Measurements from ENCODE around the gene SBK3.
"Not testable (repeated sequence)": the region's sequence is repeated elsewhere in the genome, so short reads cannot be mapped to it uniquely, and the experiment has no call there.

The SBK3 gene

GRCh38 chr19:55539090-55539984 is 6.0 kb downstream of the SBK3 start:
- DNase-seq, result no peak

- no peak for DNase-seq
Observed at GRCh38 chr19:55538132-55538531, 7.2 kb downstream of the SBK3 start.

- DNase-seq, result no peak
Observed at GRCh38 chr19:55537741-55538111, 7.6 kb downstream of the SBK3 start.

- no peak for DNase-seq
Observed at GRCh38 chr19:55536951-55537740, 8.2 kb downstream of the SBK3 start, which contains the start of gene SBK2. TSS of gene SBK2 (minus strand) at chr19:55537133. CDS start at chr19:55536294, 839 bp downstream.

GRCh38 chr19:55536366-55536765 is 9.0 kb downstream of the SBK3 start:
- DNase-seq, result no peak

GRCh38 chr19:55535965-55536350 is 9.4 kb downstream of the SBK3 start:
- no peak for DNase-seq

GRCh38 chr19:55535173-55535964 is 10.0 kb downstream of the SBK3 start:
- no peak for DNase-seq

GRCh38 chr19:55534280-55534679 is 11.1 kb downstream of the SBK3 start:
- DNase-seq, result not testable (repeated sequence)

GRCh38 chr19:55530996-55531395 is 14.3 kb downstream of the SBK3 start:
- no peak for DNase-seq

- DNase-seq, result no peak
Observed at GRCh38 chr19:55529636-55530234, 15.6 kb downstream of the SBK3 start.

GRCh38 chr19:55528030-55528803 is 17.1 kb downstream of the SBK3 start:
- no peak for DNase-seq

- DNase-seq, result no peak
Observed at GRCh38 chr19:55527197-55528029, 17.9 kb downstream of the SBK3 start.

- no peak for DNase-seq
Observed at GRCh38 chr19:55526216-55527196, 18.8 kb downstream of the SBK3 start.

- no peak for DNase-seq
Observed at GRCh38 chr19:55525289-55526101, 19.8 kb downstream of the SBK3 start.

- no peak for DNase-seq
Observed at GRCh38 chr19:55520691-55521292, 24.6 kb downstream of the SBK3 start.

- no peak for DNase-seq
Observed at GRCh38 chr19:55519451-55520311, 25.7 kb downstream of the SBK3 start.

Measured in stimulated activated naive CD4-positive, alpha-beta T cell treated with Interleukin-2 at 50 U/mL for 16 hours (primary cell).